Liver (tissue), 9 donors: ENCODE data around the gene MUCL3. TPM values are rescaled to one million over a fixed set of nuclear protein-coding genes. Genes with fewer than 3 reads are reported as not detected.

Source experiments
- DNase-seq: peaks from one replicate; pipeline ENCODE4 v3.0.0-alpha.2; 2017; ENCODE audit warnings: low spot score
- H3K27ac ChIP-seq, 2 donors: one replicate each; pipeline ENCODE4 v1.7.0; 2013; ENCODE audit warnings: inconsistent platforms in 2 of 2, low read length in 2 of 2, control low read depth in 1 of 2, low read depth in 1 of 2, mild to moderate bottlenecking in 1 of 2
- H3K27me3 ChIP-seq, 4 donors: one replicate each; pipeline versions ENCODE4 v1.6.1 to v1.7.0; 2013; ENCODE audit warnings: low read length in 3 of 4, inconsistent platforms in 1 of 4, mild to moderate bottlenecking in 1 of 4, moderate library complexity in 1 of 4; ENCODE audit not compliant: control insufficient read depth in 4 of 4, insufficient read depth in 4 of 4
- H3K36me3 ChIP-seq, 4 donors: one replicate each; pipeline versions ENCODE4 v1.6.1 to v1.7.0; 2013; ENCODE audit warnings: low read length in 3 of 4, mild to moderate bottlenecking in 3 of 4, low read depth in 1 of 4, moderate library complexity in 1 of 4; ENCODE audit not compliant: control insufficient read depth in 4 of 4, insufficient read depth in 3 of 4
- H3K4me1 ChIP-seq, 4 donors: one replicate each; pipeline versions ENCODE4 v1.6.1 to v1.7.0; 2013; ENCODE audit warnings: low read length in 3 of 4, mild to moderate bottlenecking in 3 of 4, moderate library complexity in 1 of 4; ENCODE audit not compliant: control insufficient read depth in 4 of 4, insufficient read depth in 4 of 4
- H3K4me3 ChIP-seq, 3 donors: one replicate each; pipeline versions ENCODE4 v1.6.1 to v1.7.0; 2013; ENCODE audit warnings: low read length in 3 of 3, control low read depth in 1 of 3, low read depth in 1 of 3, mild to moderate bottlenecking in 1 of 3
- H3K9ac ChIP-seq, 2 donors: one replicate each; pipeline ENCODE4 v1.7.0; 2013; ENCODE audit warnings: low read length in 2 of 2, mild to moderate bottlenecking in 2 of 2, moderate library complexity in 2 of 2, control low read depth in 1 of 2, low read depth in 1 of 2
- H3K9me3 ChIP-seq, 4 donors: one replicate each; pipeline versions ENCODE4 v1.6.1 to v1.7.0; 2013; ENCODE audit warnings: low read length in 3 of 4; ENCODE audit not compliant: control insufficient read depth in 4 of 4
- ATF3 ChIP-seq: IDR thresholded peaks from 2 replicates; pipeline ENCODE4 v1.6.1; 2016; ENCODE audit warnings: antibody characterized with exemption
- CTCF ChIP-seq: fragments of 150-350 bp; IDR thresholded peaks from 2 replicates; pipeline ENCODE4 v1.5.1; 2017; ENCODE audit warnings: improper control_type of control experiment, low read depth, low read length; ENCODE audit not compliant: missing input control
- EGR1 ChIP-seq, 2 donors: IDR thresholded peaks; 2 replicates each; pipeline ENCODE4 v1.6.1; 2016 to 2018; ENCODE audit warnings: antibody characterized with exemption in 2 of 2, low read depth in 2 of 2
- FOXA1 ChIP-seq: IDR thresholded peaks from 2 replicates; pipeline ENCODE4 v1.6.1; 2016; ENCODE audit warnings: antibody characterized with exemption
- GABPA ChIP-seq, 2 donors: IDR thresholded peaks in 1 of 2; conservative IDR thresholded peaks in 1 of 2; 2 replicates each; pipeline ENCODE4 v1.6.1; 2016; ENCODE audit warnings: antibody characterized with exemption in 2 of 2, mild to moderate bottlenecking in 1 of 2, moderate library complexity in 1 of 2
- HNF4A ChIP-seq, 2 donors: conservative IDR thresholded peaks; 2 replicates each; pipeline ENCODE4 v1.6.1; 2016; ENCODE audit warnings: antibody characterized with exemption in 2 of 2, mild to moderate bottlenecking in 2 of 2
- HNF4G ChIP-seq: IDR thresholded peaks from 2 replicates; pipeline ENCODE4 v1.6.1; 2016; ENCODE audit warnings: antibody characterized with exemption
- JUND ChIP-seq, 2 donors: IDR thresholded peaks; 2 replicates each; pipeline ENCODE4 v1.6.1; 2016; ENCODE audit warnings: antibody characterized with exemption in 2 of 2
- NR2F2 ChIP-seq: IDR thresholded peaks from 2 replicates; pipeline ENCODE4 v1.6.1; 2016; ENCODE audit warnings: antibody characterized with exemption
- RAD21 ChIP-seq, 2 donors: IDR thresholded peaks; 2 replicates each; pipeline ENCODE4 v1.6.1; 2016; ENCODE audit warnings: antibody characterized with exemption in 2 of 2, mild to moderate bottlenecking in 2 of 2
- RXRA ChIP-seq, 2 donors: IDR thresholded peaks; 2 replicates each; pipeline ENCODE4 v1.6.1; 2017 to 2018; ENCODE audit warnings: antibody characterized with exemption in 2 of 2, mild to moderate bottlenecking in 1 of 2
- SP1 ChIP-seq: IDR thresholded peaks from 2 replicates; pipeline ENCODE4 v1.6.1; 2018; ENCODE audit warnings: antibody characterized with exemption, mild to moderate bottlenecking
- TAF1 ChIP-seq: conservative IDR thresholded peaks from 2 replicates; pipeline ENCODE4 v1.6.1; 2016; ENCODE audit warnings: antibody characterized with exemption, mild to moderate bottlenecking
- YY1 ChIP-seq: IDR thresholded peaks from 2 replicates; pipeline ENCODE4 v1.6.1; 2016; ENCODE audit warnings: antibody characterized with exemption, mild to moderate bottlenecking
- ZBTB33 ChIP-seq: IDR thresholded peaks from 2 replicates; pipeline ENCODE4 v1.6.1; 2016; ENCODE audit warnings: antibody characterized with exemption
- WGBS: extraction: QIAGEN DNeasy Blood & Tissue Kit; methylation state at CpG from one replicate; pipeline ENCODE4 v1.1.7; 2013; 5-methylcytosine and 5-hydroxymethylcytosine counted together
- polyA plus RNA-seq, 2 donors: library from polyadenylated mRNA; stranded (reverse) in 1 of 2; unstranded in 1 of 2; fragments of 200-250 nt in 1 of 2; fragments of >200 nt in 1 of 2; fragmentation: Nextera tagmentation in 1 of 2; extraction: Ambion mirVana in 1 of 2; gene quantifications; one replicate each; pipeline versions ENCODE4 v1.2.1 to v1.2.3, GENCODE V29; 2013 to 2015
- total RNA-seq, 2 donors: library from RNA; depleted of rRNA; stranded (reverse); fragments of >200 nt; gene quantifications; one replicate each; pipeline ENCODE4 v1.2.3, GENCODE V29; 2014
- TF ChIP-seq, protein P1 (sequence below): IDR thresholded peaks from 2 replicates; pipeline ENCODE4 v1.6.1; 2016; ENCODE audit warnings: antibody characterized with exemption
- donor health status: healthy.
- donor health status: healthy.
- donor health status: healthy.
- donor health status: healthy.
- donor health status: healthy.

The MUCL3 gene
- total and polyA plus RNA-seq, 4 donors: under 0.01 TPM; not detected in 3

DNA sequence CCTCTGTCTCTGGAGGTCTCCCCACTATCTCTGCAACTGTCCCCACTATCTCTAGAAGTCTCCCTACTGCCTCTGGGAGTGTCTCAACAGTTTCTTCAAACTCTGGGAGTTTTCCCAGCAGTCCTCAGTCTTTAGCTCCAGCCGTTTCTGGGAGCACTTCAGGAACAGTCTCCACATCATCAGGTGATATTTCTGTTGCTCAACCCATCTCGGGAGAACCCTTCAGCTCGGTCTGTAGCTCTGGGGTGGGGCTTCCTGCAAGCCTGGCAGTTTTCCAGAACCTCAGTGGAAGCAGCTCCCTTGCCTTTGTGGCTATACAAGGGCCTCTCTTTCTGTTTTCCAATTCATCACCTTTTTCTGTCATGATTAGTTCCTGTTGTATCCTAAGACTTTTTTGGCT lies 5.8 kb upstream of the MUCL3 start (continued):
- TF ChIP-seq TAF1 (no peak), RXRA (IDR thresholded peaks at IDR 0.05) (no peak)

- Histone ChIP-seq H3K27me3 (peaks cover 0 to 5% (median 2%) of the 10 kb centered on the region in 4 donors), H3K36me3 (no peaks in the 10 kb centered on the region), H3K4me3 (no peak overlapping the region), H3K4me1 (no peaks in the 10 kb centered on the region), H3K9ac (no peak overlapping the region), H3K27ac (no peak overlapping the region), H3K9me3 (no peaks in the 10 kb centered on the region)
- no peak for TF ChIP-seq CTCF
- WGBS: 80% methylated on average over 6 of the region's 6 CpGs
- no peak for DNase-seq
Measured at GRCh38 chr6:30937265-30937664, 3.5 kb upstream of the MUCL3 start.

- no peak overlapping the region for H3K4me3 ChIP-seq
- TF ChIP-seq ZBTB33: no peak
- H3K9me3 ChIP-seq: no peaks in the 10 kb centered on the region
- peaks cover 0 to 5% (median 2%) of the 10 kb centered on the region in 4 donors for H3K27me3 ChIP-seq
- no peak overlapping the region for H3K27ac ChIP-seq
- WGBS: 76% methylated on average over 4 of the region's 4 CpGs
- DNase-seq: no peak
- no peaks in the 10 kb centered on the region for H3K36me3 ChIP-seq
- H3K4me1 ChIP-seq: no peaks in the 10 kb centered on the region
- no peak overlapping the region for H3K9ac ChIP-seq
Measured at GRCh38 chr6:30938730-30939129, 2.0 kb upstream of the MUCL3 start.

DNA sequence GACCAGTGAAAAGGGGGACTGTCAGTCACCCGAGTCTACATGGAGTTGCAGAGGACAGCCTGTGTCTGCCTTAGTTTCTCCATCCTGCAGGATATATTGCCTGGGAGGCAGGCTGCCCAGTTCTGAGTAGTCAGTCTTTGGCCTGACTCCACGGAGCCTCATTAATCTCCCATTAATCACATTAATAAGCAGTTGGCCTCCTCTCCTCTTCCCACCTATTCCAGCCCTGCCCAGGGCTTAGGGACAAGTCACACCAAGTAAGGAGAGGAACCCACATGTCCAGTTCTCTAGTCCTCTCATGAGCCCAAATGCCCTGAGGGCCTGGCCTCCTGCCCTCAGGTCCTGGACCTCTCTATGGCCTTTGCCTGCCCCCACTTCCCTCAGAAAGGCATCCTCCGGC lies 1.3 kb upstream of the MUCL3 start:
- H3K27ac ChIP-seq: no peak overlapping the region
- H3K36me3 ChIP-seq: no peaks in the 10 kb centered on the region
- 70% methylated on average over 3 of the region's 3 CpGs for WGBS
- no peak for TF ChIP-seq SP1
- TF ChIP-seq, protein P1, sequence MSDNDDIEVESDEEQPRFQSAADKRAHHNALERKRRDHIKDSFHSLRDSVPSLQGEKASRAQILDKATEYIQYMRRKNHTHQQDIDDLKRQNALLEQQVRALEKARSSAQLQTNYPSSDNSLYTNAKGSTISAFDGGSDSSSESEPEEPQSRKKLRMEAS: no peak
- no peak for TF ChIP-seq RAD21 (IDR thresholded peaks at IDR 0.05)
- no peak for TF ChIP-seq HNF4G
- no peak for TF ChIP-seq ZBTB33
- no peak for TF ChIP-seq YY1
- no peak for TF ChIP-seq RXRA (IDR thresholded peaks at IDR 0.05)
- TF ChIP-seq JUND (IDR thresholded peaks at IDR 0.05): no peak
- no peak for TF ChIP-seq NR2F2
- no peak for TF ChIP-seq GABPA (IDR thresholded peaks at IDR 0.05 in 1 of 2, conservative IDR thresholded peaks at IDR 0.05 in 1 of 2)
- TF ChIP-seq CTCF: no peak
- no peak for TF ChIP-seq HNF4A (conservative IDR thresholded peaks at IDR 0.05)
- no peak for TF ChIP-seq EGR1 (IDR thresholded peaks at IDR 0.05; ENCODE audit: low read depth in 2 of 2)
- no peak for TF ChIP-seq FOXA1
- TF ChIP-seq TAF1: no peak
- no peak for TF ChIP-seq ATF3

More for the DNA sequence above, 1.3 kb upstream of the MUCL3 start:
- Histone ChIP-seq H3K27me3 (peaks cover 0 to 5% (median 2%) of the 10 kb centered on the region in 4 donors), H3K4me1 (no peaks in the 10 kb centered on the region), H3K9me3 (no peaks in the 10 kb centered on the region), H3K9ac (no peak overlapping the region), H3K4me3 (no peak overlapping the region)
- DNase-seq: no peak
